Measurements from ENCODE around the gene CACNA1C.
"Not testable (repeated sequence)": the region's sequence is repeated elsewhere in the genome, so short reads cannot be mapped to it uniquely, and the experiment has no call there.

The CACNA1C gene

GRCh38 chr12:2682296-2683251 is 629.8 kb downstream of the CACNA1C start:
- no peak overlapping the region for H3K4me3 ChIP-seq (ENCODE audit: low read depth, low read length)
- peak; percentile 18 for DNase-seq (ENCODE audit: low read depth)

GRCh38 chr12:2683283-2684025 is 630.7 kb downstream of the CACNA1C start:
- no peak overlapping the region for H3K4me3 ChIP-seq (ENCODE audit: low read depth, low read length)
- DNase-seq (ENCODE audit: low read depth): no peak

DNA sequence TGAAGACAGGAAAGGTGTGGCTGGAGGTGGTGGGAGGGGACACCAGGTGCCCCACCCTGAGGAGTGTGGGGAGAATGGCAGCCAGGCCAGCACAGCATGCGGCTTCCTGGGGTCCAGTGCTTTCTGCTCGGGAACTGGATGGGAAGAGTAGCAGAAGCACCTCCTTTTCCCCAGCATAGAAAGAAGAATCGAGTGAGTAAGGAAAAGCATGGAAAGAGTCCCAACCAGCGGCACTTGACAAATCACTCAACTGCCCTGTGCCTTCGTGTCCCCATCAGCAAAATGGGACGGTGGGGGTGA is 631.2 kb downstream of the CACNA1C start:
- not testable (repeated sequence) for H3K4me3 ChIP-seq (ENCODE audit: low read depth, low read length); DNase-seq (ENCODE audit: low read depth)

GRCh38 chr12:2685620-2686279 is 633.0 kb downstream of the CACNA1C start:
- H3K4me3 ChIP-seq (ENCODE audit: low read depth, low read length); DNase-seq (ENCODE audit: low read depth): not testable (repeated sequence)

- DNase-seq (ENCODE audit: low read depth): no peak
- H3K4me3 ChIP-seq (ENCODE audit: low read depth, low read length): no peak overlapping the region
These were observed 633.5 kb downstream of the CACNA1C start for GRCh38 chr12:2686280-2686646.

DNA sequence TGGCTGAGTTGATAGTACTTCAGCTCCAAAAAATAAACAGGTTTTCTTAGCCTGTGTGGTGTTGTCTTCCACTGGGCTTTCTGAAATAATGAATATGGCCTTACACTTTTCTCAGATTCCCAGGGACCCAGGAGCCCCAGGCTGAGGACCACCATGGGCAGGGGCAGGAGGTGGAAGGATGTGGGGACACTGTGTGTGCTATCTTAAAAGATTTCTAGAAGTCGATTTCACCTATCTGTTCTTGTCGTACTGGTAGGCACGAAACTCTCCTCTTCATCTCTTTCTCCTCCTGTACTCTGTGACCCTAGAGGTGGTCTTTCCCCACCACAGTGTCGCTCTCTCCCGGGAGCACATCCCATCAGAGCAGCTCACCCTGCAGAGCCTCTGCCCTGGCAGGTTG is 634.3 kb downstream of the CACNA1C start:
- DNase-seq (ENCODE audit: low read depth): no peak

DNA sequence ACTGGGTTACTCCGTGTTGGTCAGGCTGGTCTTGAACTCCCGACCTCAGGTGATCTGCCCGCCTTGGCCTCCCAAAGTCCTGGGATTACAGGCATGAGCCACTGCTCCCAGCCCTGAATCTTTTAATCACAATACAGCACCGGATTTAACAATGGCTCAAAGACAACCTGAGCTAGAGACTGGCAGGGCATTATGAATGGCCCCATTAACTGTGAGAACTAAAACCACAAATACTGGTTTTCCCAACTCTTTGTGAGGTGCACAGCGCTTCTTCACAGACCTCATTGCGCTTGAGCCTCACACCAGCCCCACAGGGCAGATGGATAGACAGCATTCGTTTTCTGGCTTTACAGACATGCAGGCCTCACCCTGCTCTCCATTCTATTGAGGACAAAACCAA is 634.9 kb downstream of the CACNA1C start:
- no peak overlapping the region for H3K4me3 ChIP-seq (ENCODE audit: low read depth, low read length)
- no peak for DNase-seq (ENCODE audit: low read depth)

More for the DNA sequence above, 634.3 kb downstream of the CACNA1C start:
- no peak overlapping the region for H3K4me3 ChIP-seq (ENCODE audit: low read depth, low read length)

DNA sequence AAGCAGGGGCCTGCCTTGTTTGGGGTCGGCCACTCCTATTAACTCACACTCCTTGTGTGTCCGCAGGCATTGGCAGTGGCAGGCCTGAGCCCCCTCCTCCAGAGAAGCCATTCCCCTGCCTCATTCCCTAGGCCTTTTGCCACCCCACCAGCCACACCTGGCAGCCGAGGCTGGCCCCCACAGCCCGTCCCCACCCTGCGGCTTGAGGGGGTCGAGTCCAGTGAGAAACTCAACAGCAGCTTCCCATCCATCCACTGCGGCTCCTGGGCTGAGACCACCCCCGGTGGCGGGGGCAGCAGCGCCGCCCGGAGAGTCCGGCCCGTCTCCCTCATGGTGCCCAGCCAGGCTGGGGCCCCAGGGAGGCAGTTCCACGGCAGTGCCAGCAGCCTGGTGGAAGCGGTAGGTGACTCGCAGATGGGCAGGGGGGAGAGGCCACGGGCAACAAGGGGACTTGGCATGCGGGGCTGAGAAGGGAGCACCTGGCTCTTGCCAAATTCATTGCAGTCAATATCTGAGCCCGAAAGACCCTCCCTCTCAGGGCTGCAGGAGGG is 635.7 kb downstream of the CACNA1C start:
- H3K4me3 ChIP-seq (ENCODE audit: low read depth, low read length): no peak overlapping the region
- DNase-seq (ENCODE audit: low read depth): no peak

GRCh38 chr12:2689393-2689792 is 636.6 kb downstream of the CACNA1C start:
- DNase-seq (ENCODE audit: low read depth): no peak
- no peak overlapping the region for H3K4me3 ChIP-seq (ENCODE audit: low read depth, low read length)

DNA sequence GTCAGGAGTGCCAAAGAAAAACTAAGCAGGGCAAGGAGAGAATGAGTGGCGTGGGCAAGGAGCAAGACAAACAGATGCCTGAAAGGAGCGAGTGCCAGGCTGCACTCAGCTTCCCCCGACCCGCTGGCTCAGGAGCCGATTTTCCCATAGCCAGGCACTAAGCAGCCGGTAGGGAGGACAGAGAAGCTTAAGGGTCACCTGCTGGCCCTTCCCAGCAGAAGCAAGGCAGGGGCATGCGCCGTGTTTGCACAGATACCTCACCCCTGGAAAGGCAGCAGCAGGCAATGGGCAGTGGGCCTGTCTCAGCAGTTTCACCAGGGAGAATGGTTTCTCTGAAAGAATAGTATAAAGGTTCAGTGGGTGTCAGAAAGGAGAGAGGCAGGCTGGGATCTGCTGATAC is 637.1 kb downstream of the CACNA1C start:
- no peak overlapping the region for H3K4me3 ChIP-seq (ENCODE audit: low read depth, low read length)
- DNase-seq (ENCODE audit: low read depth): no peak

GRCh38 chr12:2690348-2691005 is 637.7 kb downstream of the CACNA1C start:
- peak overlapping the region; percentile 42 for H3K4me3 ChIP-seq (ENCODE audit: low read depth, low read length)
- no peak for DNase-seq (ENCODE audit: low read depth)

DNA sequence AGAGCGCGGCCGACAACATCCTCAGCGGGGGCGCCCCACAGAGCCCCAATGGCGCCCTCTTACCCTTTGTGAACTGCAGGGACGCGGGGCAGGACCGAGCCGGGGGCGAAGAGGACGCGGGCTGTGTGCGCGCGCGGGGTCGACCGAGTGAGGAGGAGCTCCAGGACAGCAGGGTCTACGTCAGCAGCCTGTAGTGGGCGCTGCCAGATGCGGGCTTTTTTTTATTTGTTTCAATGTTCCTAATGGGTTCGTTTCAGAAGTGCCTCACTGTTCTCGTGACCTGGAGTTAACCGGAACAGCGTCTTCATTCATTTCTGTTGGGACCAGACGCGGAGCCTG is 638.2 kb downstream of the CACNA1C start:
- DNase-seq (ENCODE audit: low read depth): no peak
- H3K4me3 ChIP-seq (ENCODE audit: low read depth, low read length): peak overlapping the region; percentile 42

DNA sequence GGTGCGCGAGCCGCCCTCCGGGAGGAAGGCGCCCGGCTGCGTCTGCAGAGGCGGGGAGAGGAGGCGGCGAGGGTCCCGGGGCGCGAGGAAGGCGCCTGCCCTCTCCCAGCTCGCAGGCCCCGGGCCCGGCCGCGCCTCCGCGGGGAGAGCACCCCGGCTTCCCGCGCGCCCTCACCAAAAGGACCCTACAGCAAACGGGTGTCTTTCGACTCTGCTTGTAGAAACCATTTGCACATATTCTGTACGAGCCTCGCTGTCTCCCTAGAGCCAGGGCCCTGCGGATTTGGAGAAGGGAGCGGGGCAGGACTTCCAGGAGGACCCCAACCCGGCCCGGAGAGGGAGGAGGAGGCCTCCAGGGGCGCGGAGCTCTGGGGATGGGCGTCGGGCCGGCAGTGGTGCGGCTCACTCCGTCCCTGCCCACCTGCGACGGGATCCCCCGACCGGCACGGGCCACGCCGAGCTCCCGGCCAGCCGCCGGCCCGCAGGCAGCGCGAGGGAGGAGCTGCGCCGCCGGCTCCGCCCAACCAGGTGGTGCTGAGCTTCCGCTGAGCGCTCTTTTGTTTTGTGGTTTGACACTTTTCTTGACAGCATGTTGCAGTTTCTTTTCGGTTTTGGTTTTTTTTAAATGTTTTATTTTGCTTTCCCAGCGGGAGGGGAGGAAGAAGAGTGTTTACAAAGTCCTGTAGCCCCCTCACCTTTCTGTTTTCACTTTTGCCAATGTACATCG is 638.7 kb downstream of the CACNA1C start:
- peak overlapping the region; percentile 42 for H3K4me3 ChIP-seq (ENCODE audit: low read depth, low read length)
- DNase-seq (ENCODE audit: low read depth): no peak

DNA sequence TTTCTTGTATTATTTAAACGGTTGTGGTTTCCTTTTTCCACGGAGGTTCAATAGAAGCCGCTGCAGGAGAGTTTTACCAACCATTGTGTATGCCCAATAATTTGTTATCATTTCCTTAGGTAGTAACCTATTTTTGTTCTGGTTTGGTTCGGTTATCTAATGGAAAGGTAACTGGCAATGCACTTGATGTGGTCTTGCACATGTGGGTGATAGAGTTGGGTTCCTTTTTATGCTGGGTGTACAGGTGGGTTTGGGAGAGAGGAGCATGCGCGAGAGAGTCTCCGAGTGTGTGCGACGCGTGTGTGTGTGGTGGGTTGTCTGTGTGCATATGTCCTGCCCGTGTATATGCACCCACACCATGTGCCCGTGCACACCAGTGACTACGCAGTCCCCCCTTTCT is 639.3 kb downstream of the CACNA1C start:
- peak overlapping the region; percentile 42 for H3K4me3 ChIP-seq (ENCODE audit: low read depth, low read length)
- no peak for DNase-seq (ENCODE audit: low read depth)

DNA sequence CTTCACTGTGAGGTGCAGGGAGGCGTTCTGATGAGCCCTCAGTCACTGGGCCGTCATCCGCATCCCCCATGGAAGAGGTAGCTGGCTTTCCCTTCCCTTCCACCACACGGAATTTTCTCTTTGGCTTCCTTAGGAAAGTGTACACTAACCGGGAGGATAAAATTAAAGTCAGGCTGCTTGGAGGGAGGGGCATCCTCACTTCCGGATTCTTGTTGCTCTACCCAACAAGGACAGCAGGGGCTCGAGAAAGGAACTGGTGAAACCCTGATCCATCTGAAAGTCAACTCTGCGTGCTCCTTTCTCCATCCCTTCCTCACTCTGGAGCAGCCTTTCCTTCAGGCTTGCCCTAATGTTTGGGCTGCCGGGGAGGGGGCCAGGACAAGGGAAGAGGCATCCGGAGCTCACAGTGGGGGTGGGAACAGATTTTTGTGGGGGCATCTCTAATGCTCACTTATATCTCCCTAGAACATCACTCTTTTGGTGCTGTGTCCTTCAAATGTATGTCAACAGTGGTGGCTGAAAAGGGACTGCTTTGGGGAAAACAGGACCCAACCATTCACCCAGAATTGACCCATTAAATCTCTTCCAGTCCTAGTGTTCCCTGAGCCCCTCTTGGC is 640.6 kb downstream of the CACNA1C start:
- H3K4me3 ChIP-seq (ENCODE audit: low read depth, low read length): no peak overlapping the region
- no peak for DNase-seq (ENCODE audit: low read depth)

- no peak for DNase-seq (ENCODE audit: low read depth)
- H3K4me3 ChIP-seq (ENCODE audit: low read depth, low read length): no peak overlapping the region
These were observed 641.3 kb downstream of the CACNA1C start for GRCh38 chr12:2693980-2694610.

- H3K4me3 ChIP-seq (ENCODE audit: low read depth, low read length): no peak overlapping the region
- DNase-seq (ENCODE audit: low read depth): no peak
These were observed 643.3 kb downstream of the CACNA1C start for GRCh38 chr12:2696136-2696535.

Measured in skeletal muscle cell (primary cell).